Activated CD8-positive, alpha-beta memory T cell treated with anti-CD3 and anti-CD28 coated beads for 24 hours (primary cell): ENCODE data around the gene CELSR1.
"Not testable (repeated sequence)": the region's sequence is repeated elsewhere in the genome, so short reads cannot be mapped to it uniquely, and the experiment has no call there.

ENCODE experiments used
- DNase-seq: peaks from one replicate; pipeline ENCODE4 v3.0.0-alpha.2; 2020

Gene CELSR1

DNA sequence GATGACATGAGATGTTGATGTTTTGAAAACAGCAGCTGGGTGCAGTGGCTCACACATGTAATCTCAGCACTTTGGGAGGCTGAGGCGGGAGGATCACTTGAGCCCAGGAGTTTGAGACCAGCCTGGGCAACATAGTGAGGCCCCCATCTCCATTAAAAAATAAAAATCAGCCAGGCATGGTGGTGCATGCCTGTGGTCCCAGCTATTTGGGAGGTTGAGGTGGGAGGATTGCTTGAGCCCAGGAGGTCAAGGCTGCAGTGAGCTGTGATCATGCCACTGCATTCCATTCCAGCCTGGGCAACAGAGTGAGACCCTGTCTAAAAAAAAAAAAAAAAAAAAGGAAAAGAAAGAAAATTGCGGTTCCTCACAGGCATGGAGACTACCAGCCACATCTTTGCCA, 224.6 kb downstream of the CELSR1 start:
- not testable (repeated sequence) for DNase-seq

DNA sequence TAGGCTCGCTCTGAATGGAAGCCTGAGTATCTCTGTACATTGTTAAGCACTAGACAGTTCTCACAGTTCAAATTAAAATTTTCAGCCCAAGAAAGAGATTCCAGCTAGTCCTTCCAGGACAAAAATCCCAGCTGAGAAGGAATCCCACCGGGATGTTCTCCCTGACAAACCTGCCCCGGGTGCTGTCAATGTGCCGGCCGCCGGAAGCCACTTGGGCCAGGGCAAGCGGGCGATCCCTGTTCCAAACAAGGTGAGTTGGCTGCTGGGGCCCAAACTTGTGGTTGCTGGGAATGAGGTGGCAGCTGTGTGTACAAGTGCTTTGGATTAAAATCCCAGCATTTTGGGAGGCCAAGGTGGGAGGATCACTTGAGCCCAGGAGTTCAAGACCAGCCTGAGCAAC, 225.4 kb downstream of the CELSR1 start:
- no peak for DNase-seq
